ENCODE results near the gene MORN1.

DNA sequence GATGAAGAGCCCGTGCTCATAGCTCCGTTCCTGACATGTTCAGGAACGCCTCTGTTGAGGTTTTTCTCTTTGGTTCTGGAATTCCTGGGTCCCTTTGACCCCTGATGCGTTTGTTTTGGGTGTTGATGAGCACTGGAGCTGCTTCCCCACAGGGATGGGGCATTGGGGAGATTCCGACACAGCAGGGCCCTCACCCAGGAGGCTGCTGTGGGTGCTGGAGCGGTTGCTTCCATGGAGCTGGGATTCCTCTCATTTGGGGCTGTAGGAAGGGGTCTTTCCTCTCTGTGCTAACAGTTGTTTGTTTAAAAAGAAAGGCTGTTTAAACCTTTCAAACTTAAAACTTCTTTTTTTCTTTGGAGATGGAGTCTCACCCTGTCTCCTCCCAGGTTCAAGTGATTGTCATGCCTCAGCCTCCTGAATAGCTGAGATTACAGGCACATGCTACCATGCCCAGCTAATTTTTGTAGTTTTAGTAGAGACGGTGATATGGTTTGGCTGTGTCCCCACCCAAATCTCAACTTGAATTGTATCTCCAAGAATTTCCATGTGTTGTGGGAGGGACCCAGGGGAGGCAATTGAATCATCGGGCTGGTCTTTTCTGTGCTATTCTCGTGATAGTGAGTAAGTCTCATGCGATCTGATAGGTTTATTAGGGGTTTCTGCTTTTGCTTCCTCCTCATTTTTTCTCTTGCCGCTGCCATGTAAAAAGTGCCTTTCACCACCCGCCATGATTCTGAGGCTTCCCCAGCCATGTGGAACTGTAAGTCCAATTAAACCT is 114.4 kb downstream of the MORN1 start:
- TF ChIP-seq POLR2A (IDR thresholded peaks at IDR 0.05; ENCODE audit: low read depth, low read length) (no peak), POLR2AphosphoS5 (IDR thresholded peaks at IDR 0.05; ENCODE audit: low read depth, low read length) (no peak), TAF1 (IDR thresholded peaks at IDR 0.05; ENCODE audit: low read depth, low read length) (no peak)

Data from GM12891 (cell line).